ENCODE measurements around the gene TRIP12.
"Not testable (repeated sequence)": the region's sequence is repeated elsewhere in the genome, so short reads cannot be mapped to it uniquely, and the experiment has no call there.

Gene TRIP12

DNA sequence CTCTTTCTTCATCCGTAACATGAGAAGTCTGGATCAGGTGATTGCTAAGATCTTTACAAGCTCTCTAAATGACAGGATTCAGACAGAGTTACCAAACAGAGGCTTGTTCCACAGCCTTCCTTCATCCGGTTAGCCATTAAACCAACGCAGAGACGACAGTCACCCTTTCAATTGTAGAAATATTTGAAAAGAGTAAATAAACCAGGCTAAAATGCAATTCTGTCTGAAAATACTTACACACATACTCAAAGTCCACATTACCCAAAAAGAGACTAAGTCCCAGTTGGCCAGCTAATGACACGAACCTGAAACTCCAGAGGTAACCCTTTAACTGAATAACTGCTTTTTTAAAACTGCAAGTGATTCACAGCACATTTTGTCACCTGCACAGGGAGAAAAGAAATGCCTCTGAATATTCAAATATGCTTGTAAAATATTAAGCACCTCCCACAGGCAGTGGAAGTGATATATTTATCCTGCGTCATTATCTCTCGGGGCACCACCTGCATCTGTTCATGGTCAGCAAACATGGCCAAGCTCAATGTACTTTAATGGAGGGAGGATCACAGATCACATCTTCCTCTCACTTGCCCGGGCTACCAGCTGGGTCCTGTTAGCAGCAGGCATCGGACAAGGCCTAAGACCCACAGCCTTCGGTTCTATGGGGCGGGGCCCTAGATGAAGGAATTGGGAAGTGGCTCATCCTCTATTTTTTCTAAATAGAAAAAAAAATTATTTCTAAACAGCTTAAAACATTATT lies 168.7 kb downstream of the TRIP12 start:
- no peak for DNase-seq

DNA sequence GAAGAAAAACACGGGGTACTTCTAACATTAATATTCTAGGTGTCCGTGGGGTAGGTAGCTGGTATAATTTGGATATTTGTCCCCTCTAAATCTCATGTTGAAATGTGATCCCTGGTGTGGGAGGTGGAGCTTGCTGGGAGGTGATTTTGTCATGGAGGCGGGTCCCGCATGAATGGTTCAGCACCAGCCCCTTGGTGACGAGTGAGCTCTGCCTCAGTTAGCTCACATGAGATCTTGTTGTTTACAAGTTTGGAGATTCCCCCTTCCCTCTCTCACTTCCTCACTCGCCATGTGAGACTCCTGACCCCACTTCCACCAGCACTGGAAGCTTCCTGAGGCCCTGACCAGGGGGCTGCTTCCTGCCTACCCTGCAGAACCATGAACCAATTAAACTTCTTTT lies 172.0 kb downstream of the TRIP12 start:
- no peak for DNase-seq

DNA sequence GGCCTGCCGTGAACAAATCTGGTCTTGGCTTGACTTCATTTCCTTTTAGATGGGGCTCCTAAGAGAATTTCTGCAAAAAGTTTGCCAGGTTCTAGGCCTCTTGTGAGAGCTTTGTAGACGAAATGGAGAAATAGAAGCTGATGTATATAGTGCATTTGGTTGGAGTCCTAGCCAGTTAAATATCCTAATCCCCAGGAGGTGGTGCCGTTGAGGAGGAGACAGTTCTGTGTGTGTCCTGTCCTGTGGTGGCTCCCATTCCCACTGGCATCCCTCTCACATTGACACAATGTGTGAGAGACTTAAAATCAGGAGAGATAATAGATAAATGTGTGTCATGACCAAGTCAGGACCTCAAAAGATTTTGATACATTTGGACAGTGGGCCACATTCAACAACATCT lies 172.9 kb downstream of the TRIP12 start:
- no peak for DNase-seq

DNA sequence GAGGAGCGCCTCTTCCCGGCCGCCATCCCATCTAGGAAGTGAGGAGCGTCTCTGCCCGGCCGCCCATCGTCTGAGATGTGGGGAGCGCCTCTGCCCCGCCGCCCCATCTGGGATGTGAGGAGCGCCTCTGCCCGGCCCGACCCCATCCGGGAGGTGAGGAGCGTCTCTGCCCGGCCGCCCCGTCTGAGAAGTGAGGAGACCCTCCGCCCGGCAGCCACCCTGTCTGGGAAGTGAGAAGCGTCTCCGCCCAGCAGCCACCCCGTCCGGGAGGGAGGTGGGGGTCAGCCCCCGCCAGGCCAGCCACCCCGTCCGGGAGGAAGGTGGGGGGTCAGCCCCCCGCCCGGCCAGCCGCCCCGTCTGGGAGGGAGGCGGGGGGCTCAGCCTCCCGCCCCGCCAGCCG lies 179.1 kb downstream of the TRIP12 start:
- not testable (repeated sequence) for DNase-seq

GRCh38 chr2:229740279-229740678 lies 181.5 kb downstream of the TRIP12 start:
- no peak for DNase-seq

DNA sequence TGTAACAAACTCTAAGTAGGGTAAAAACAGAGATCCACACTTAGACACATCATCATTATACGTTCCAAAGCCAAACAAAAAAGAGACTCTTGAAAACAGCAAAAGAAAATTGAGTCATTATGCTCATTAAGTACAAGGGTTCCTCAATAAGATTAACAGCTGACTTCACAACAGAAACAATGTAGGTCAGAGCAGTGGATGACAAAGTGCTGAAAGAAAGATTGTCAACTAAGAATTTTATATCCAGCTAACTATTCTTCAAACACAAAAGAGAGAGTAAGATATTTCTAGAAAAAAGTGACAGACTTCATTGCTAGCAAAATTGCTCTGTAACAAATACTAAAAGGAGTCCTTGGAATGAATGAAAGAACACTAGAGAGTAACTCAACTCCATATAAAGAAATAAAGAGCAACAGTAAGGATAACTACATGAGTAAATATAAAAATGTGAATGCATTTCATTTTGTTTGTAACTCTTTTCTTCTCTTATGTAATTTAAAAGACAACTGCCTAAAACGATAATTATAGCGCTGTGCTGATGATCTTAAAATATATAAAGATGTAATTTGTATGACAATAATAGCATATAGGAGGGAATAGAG lies 183.7 kb downstream of the TRIP12 start:
- DNase-seq = no peak

DNA sequence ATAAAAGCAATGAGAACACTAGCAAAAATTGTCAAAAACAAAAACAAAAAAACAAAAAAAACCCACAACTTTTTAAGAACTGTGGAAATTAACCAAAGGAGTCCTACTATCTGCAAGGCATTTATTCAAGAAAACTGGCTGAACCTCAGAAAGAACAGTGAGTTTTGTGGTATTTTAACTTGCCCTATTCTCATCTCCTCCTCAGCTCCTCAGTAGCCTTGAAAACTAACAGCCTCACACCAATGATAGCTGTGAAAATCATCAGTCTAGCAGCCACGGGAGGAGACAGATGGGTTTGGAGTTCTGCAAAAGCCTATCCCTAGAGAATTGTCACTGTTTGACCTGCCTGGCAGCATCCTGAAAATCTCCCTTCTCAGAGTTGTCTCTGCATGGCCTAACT lies 187.4 kb downstream of the TRIP12 start:
- no peak for DNase-seq

GRCh38 chr2:229733611-229734245 lies 188.1 kb downstream of the TRIP12 start:
- DNase-seq = no peak

GRCh38 chr2:229732897-229733296 lies 188.9 kb downstream of the TRIP12 start:
- no peak for DNase-seq

DNA sequence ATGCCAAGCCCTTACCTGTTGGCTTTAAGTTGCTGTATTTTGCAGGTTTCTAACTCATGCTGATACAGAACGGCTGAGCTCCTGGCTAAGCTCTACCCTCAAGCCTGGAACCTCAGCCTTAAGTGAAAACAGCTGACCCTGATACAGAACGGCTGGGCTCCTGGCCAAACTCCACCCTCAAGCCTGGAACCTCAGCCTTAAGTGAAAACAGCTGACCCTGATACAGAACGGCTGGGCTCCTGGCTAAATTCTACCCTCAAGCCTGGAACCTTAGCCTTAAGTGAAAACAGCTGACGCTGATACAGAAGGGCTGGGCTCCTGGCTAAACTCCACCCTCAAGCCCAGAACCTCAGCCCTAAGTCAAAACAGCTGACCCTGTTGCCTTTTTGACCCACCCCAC lies 189.9 kb downstream of the TRIP12 start:
- no peak for DNase-seq

GRCh38 chr2:229731363-229731762 lies 190.4 kb downstream of the TRIP12 start:
- DNase-seq = no peak

DNA sequence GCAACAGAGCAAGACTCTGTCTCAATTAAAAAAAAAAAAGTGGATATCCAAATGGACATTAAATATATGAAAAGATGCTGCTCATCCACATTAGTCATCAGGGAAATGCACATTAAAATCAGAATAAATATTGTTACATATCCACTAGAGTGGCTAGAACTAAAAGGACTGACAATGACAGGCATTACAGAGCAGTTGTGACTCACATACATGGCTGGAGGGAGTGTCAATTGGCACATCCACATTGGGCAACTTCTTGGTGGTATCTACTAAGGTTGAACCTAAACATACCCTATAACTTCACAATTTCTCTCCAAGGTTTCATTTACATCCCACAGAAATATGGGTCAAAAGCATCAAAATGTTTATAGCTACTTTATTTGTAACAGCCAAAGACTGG lies 193.4 kb downstream of the TRIP12 start:
- DNase-seq = no peak

- no peak for DNase-seq
Measured at GRCh38 chr2:229726643-229727042, 195.2 kb downstream of the TRIP12 start.

- no peak for DNase-seq
Measured at GRCh38 chr2:229725716-229726574, 195.9 kb downstream of the TRIP12 start.

DNA sequence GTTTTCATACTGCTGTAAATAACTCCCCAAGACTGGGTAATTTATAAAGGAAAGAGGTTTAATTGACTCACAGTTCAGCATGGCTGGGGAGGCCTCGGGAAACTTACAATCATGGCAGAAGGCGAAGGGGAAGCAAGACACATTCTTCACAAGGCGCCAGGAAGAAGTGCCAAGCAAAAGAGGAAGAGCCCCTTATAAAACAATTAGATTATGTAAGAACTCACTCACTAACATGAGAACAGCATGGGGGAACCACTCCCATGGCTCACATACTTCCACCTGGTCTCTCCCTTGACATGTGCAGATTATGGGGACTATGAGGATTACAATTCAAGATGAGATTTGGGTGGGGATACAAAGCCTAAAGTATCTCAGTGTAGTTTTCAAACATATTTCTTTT lies 198.6 kb downstream of the TRIP12 start:
- DNase-seq = not testable (repeated sequence)

DNA sequence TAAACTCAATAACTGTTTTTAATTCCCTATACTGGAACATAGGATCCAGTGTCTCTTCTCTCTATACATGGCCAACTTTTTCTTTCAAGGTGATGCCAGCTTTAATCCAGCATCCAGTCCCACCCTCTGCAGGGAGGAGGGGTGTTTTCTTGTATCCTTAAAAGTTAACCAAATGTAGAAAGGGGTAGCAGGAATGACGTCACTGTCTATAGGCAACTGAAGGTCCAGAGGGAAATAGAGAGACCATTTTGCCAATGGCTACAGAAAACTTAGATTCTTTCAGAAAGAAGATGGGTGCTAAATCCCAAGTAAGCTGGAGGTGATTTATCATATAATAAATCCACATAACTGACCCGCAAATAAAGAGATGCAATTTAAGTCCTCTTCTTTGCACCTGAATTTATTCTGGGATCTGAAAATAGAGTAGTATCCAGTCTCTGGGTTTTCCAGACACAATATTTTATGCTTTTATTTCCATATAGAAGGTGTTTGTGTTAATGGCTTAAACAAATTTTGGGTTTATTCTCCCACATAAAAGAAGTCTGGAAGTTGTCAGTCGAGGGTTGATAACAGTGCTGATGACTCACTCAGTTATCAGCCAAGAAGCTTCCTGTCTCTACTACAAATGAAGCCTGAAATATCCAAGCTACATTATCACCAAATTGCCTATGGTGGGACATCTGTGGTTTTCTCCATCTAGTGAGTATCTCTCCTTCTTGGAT lies 201.7 kb downstream of the TRIP12 start:
- DNase-seq = no peak

DNA sequence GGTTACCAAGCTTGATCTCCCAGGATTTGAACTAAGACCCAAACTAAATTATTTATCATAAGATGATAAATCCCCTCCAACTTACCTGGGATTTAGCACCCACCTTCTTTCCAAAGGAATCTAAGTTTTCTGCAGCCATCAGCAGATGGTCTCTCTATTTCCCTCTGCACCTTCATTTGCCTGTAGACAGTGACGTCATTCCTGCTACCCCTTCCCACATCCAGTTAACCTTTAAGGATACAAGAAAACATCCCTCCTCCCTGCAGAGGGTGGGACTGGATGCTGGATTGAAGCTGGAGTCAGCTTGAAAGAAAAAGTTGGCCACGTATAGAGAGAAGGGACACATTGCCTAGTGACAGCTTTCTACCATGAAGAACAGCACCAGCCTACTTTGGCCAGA lies 203.8 kb downstream of the TRIP12 start:
- no peak for DNase-seq

GRCh38 chr2:229715895-229716507 lies 205.8 kb downstream of the TRIP12 start:
- peak; percentile 52 for DNase-seq

DNA sequence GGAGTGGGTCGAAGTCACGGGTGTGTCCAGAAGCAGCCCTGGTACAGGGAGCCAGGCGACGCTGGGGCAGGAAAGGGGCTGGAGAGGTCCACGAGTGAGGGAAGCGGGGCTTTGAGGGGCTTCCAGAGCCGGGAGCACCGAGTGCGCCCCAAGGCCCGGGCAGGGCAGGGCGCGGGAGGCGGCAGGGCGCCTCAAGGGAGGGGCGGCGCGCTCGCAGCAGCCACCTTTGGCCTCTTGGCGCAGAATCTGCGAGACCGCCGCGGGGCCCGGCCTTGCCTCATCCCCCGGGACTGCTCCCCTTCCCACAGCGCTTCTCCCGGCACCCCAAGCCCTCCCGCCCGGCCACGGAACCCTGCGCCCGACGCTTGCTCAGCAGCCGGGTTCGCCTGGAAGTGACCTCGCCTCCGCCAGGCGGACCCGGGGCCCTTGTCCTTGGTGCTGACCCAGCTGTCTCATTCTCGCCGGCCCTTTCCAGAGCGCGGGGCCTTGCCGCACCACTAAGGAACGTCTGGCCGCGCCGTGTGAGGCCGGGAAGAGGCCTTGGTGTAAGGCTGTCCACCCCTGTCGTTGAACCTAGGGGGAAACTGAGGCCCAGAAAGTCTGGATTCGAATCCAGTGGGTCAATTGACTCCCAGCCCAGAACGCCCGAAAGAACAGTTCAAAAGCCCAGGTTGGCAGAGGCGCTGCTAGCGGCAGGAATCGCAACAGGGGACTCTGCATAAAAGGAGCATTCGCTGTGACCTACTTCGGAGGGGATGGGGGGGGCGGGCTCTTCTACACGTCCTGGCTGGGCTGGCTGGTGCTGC lies 206.9 kb downstream of the TRIP12 start:
- DNase-seq = no peak

GRCh38 chr2:229714080-229714735 lies 207.6 kb downstream of the TRIP12 start, which contains the start of gene DNER:
Gene DNER, minus strand, starts transcription at chr2:229714555. Its CDS starts 132 bp downstream, at chr2:229714423.
- DNase-seq = peak; percentile 20
